T follicular helper cell (primary cell): ENCODE results near the gene TMEM63B.
"Not testable (repeated sequence)": the region's sequence is repeated elsewhere in the genome, so short reads cannot be mapped to it uniquely, and the experiment has no call there.

Experiments
- DNase-seq: peaks from one replicate; pipeline ENCODE4 v3.0.0-alpha.2; 2020; ENCODE audit warnings: low read depth

TMEM63B gene

DNA sequence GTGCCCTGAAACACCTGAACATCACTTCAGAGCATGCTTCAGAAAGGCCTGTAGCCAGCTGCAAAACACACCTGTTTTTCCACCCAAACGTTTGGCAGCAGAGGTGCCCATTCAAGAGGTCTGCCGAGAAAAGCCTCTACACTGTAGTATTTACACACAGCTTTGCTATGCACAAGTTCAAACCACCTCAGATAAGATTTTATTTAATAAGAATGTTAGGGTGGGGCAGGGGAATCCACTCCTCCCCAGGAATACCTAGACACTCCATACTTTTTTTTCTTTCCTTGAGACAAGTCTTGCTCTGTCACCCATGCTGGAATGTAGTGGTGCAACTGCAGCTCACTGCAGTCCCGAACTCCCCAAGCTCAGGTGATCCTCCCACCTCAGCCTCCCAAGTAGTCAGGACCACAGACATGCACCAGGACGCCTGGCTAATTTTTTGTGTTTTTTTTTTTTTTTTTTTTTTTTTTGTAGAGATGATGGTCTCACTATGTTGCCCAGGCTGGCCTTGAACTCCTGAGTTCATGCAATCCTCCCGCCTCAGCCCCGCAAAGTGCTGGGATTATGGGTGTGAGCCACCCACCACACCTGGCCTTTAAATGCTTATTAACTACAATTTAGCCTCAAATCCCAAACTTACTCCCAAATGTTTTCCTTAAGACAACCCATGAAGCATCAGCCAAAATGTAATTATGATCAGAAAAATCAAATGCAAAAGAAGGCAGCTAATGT, 9.8 kb upstream of the TMEM63B start:
- DNase-seq, result no peak

DNA sequence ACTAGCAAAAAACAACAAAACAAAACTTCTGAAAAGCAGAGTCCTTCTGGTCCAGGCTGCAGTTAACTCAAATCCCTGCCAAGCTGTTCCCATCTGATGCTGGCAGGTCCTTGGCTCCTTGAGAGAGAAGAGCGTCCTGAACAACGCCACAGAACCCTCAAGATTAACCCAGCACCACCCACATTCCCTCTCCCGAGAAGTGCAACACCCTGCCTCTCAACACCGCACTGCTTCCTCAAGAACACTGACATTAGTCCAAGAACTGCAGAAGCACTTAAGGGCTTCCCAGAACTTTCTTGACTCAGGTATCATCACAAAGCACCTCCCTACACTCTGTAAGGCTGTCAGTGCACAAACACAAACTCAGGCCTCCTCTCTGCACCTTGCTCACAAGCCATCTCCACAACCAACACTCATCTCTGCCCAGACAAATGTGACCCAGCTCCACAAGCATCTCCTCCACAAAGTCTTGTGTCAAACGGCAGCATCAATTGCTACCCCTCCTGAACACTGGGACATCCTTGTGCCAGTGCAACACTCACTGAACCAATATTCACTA, 7.6 kb upstream of the TMEM63B start:
- no peak for DNase-seq

DNA sequence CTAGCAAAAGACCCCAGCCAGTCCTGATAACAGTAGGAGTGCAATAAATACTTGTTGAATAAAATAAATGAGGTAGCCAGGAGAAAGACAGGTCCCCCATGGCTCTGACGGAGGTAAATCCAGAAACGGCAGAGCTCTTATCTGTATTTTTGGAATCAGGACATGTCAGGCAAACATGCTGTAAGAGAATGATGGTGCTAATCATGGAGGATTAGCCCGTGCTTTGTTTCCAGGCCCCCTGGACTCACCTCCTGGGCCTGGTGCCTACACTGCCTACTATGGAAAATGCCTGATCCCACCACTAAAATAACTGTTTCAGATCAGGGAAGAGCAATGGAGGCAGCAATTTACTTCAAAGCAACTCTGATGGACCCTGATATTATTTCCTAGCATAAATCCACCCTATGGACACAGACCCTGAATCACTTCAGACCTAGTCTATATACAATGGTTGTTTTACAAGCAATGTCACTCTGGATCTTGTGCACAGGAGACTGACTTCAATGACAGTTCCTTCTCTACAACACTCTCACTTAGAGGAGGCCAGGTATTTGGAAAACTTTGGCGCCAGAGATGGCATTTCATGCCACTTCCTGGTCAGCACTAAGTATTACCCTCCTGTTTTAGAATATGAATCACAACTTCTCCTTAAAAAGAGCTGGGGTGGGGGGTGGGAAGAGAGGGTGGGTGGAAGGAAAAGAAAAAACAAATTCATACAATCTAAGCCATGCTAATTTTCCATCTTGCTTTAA, 6.5 kb upstream of the TMEM63B start:
- DNase-seq, result no peak

DNA sequence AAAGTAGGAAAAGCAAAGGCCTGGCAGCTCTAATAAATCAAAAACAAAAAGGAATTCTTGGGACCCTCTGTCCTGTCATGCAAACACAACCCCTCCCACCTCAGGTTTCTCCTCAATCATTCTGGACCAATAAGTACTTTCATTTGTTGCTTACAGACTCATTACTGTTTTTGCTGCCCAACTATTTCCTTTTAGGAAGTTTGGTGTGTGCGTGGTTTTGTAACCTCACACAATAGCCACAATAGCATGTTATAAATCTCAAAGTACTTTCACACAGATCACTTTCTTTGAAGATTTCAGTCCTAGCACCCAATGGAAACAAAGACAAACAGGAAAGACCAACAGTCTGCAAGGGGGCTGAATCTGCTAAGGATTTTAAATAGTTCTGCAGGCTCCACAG, 4.6 kb upstream of the TMEM63B start:
- DNase-seq, result no peak

DNA sequence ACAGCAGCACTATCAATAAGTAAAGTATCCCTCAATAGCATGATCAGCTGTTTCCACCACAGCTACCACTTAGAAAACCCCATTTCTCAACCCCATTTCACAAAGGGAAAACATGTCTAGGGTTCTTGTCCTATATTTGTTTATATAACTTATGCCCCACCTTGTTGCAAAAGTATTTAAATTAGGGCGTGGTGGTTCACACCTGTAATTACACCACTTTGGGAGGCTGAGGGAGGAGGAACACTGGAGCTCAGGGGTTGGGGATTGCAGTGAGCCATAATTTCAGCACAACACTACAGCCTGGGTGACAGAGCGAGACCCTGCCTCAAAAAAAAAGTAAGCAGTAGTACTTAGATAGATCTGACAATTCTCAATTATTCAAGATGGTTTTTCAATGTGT, 3.8 kb upstream of the TMEM63B start:
- DNase-seq, result no peak

DNA sequence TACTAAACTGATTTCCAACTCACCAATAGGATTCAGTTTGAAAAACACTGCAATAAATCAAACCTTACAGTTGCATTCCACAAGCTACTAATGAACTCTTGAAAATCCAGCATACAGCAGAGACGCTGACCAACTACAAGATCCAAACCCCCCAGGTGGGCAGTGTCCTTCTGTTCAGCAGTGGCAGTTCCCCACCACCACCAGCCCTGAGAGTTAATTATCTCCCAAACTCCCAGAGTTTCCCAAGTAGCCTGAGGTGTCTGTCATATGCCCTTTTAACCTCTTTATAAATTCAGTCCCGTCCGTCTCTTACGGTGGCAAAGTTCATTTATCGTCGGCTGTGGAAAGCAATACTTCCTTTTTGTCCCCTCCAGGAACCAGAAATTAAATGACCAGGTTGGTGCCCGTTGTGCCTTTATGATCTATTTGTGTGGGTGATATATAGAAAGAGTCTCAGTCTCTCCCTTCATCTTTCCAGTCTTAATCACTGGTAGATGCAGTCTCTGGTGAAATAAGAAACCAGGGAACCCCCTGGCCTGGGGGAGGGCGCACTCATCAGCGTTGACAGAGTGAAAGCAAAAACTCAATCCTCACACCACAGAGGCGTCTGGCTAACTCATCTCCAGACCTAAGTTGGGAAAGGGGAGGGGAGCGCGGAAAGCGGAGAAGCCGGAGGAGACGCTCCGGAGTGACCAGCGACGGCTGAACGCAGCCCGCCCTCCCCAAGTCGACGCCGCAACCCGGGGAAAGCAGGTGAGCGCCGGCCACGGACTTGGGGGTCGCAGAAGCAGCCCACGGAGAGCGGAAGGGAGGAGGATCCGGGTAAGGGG, 819 bp upstream of the TMEM63B start:
- DNase-seq, result peak; percentile 45

DNA sequence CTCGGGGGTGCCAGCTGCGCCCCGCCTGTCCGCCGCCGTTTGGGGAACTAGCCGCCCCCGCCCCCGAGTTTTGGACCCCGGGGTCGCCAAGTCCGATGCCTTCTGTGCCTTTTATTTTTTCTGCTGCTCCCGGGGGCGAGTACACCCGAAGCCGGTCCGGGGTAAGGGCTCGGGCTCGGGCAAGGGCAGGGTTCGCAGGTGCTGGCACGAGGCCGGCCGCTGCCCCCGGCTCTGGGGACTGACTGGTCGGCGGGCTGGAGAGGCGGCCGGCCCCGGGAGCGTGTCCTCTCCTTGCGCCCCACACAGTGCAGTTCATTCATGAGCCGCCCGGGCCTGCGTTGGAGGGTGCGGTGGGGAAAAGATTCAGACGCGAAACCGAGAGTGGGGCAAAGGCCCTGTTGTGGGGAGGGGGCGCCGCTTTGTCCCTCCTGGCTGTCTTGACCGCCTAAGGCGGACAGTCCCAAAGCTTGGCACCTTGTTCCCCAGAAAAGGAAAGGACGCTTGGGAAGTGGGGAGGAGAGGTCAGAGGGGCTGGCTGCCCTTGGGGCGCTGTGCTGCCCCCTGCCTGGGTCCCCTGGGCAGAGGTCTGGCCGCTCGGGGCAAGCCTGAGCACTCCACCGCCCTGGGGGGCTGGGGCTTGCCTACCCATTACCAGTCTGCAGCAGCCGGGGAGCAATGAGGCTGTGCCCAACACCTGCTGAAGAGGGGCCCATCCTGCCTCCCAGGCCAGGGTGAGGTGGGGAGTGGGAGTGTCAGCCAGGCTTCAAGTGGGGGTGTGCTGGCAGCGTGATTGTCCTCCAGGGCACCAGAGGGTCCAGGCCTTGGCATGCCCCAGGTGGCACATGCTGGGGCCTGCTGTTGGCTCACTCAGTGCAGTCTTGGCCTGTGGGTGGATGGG, 915 bp downstream of the TMEM63B start:
- DNase-seq, result no peak

DNA sequence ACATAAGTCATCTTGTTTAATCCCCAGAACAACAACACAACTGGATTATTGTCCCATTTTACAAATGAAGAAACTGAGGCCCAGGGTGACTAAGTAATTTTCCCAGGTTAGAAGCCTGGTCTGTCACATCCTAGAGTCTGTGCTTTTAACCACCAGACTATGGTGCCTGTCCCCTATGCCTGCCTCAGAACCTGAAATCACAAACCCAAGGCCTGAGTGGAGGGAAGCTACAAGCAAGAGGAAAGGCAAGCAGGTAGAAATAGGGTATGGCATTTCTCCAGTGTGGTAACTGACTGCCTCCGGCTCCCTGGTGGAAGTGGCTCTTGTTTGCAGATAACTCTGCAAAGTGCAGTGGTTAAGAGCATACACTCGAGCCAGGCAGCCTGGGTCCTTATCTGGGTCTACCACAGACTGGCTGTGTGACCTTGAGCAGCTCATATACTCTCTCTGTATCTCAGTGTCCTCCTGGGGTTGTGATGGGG, 2.5 kb downstream of the TMEM63B start:
- no peak for DNase-seq

DNA sequence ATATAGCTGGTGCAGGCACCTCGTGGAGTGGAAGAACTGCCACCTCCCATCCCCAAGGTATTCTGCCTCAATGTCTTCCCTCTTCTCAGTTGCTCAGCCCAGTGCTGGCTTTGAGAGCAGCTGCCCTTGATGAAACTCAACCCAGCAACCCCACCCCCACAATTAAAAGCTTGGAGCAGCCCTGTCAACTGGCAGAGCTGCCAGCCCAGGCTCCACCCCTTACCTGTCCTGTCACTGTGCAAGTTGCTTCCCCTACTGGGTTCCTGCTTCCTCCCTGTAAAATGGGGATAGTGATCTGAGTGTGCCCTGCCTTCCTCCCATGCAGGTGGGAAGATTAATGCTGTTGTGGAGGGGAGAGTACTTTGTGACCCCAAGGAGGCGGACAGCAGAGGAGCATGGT, 4.5 kb downstream of the TMEM63B start:
- no peak for DNase-seq

DNA sequence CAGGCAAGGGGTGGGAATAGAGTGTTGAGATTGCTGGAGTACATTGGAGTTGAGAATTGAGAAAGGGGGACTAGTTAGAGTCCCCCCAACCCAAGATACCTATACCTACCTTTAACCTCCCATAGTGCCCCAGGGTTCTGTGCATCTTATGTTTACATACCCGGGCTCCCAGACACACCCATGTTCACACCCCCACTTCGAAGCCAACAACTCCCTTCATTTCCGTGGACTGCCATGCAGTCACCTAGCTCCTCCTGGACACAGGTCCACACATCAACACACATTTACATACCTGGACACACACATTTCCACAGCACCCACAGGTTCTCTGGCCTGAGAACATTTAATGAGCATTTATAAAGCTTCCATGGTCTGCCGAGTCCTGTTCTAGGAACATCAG, 5.1 kb downstream of the TMEM63B start:
- DNase-seq, result no peak

DNA sequence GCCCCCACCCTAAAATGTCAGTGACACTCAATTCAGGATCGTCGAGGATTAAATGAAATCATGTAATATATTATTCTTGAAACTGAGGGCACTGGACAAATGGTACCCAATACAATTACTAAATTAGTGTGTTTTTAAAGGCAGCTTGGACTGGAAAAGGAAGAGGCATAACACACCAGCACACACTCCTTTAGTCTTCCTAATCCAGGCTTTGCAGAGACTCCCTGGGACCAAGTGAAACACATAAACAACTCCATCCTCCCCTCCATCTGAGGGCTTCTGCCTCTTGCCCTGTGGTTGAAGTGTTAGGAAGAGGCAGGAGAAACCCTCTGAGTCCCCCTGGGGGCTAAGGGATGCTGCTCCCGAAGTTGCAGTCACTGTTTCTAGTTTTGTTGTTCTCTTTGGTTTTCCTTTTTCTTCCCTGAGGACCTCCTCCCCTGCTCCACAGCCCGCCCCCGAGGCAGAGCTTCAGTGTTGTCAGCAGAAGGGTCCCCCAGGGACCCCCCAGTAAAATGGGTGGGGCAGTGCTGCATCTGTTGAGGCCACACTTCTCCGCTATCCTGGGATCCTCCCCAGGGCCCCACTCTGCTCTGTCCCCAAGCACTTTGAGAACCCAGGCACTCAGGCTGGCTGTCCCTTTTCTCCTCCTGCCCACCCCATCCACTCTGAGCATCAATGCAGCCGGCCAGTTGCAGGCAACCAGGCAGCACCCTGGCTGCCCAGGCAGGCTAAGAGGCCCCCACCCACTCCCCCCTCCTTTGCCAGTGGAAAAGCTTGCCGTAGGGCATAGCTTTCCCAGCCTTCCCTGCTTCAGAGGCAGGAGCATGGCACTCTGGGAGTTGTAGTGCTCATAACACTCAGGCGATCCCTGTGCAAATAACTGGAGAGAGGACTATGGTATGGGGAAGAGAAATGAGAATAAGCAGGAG, 5.9 kb downstream of the TMEM63B start:
- no peak for DNase-seq

DNA sequence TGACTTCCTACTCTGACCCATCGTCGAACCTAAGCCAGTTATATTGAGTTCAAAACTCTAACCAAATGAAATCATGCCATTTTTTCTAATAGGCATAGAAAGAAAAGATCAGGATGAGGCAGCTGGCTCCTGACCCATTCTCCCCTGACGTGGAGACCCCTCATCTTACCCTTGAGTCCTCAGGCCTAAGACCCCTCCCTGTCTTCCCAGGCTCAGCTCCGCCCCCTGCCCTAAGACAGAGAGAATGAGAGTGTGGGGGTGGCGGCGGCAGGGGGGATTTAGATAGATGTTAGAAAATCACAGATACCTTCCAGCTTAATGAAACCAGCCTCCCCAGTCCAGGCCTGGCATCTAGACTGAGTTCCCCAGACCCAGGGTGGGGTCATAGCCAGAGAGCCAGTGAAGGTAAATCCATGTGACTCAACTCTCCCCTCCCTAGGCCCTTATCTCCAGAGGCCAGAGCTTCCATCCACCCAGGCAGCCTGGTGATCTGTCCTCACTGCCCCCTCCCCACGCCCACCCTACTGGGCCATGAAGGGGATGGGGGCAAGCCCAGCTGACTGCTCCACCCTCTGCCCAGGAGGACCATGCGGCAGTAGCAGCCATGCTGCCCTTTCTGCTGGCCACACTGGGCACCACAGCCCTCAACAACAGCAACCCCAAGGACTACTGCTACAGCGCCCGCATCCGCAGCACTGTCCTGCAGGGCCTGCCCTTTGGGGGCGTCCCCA, 6.8 kb downstream of the TMEM63B start:
- DNase-seq, result no peak

DNA sequence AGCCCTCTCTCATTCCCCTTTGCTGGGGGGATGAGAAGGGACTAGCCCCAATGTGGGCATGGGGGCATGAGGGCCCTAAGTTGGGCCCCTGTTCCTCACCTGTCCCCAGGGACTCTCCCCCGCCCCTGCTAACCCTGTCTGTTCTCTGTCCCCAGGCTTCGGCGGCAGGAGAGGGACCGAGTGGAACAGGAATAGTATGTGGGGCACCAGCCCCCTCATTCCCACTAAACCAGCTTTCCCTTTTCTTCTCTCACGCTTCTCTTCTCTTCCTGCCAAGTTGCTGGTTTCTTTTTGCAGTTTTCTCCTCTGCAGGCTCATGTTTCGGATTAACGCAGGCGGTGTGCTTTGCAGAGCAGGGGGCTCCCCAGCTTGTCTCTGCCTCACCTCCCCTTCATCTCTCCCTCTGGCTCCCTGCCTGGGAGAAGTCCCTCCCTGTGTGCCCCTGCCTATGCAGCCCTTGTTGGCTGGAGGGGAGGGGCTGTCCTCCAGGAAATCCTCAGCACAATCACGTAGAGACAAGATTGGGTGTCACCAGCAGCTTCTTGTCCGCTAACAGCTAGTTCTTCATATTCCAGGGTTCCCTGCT, 7.9 kb downstream of the TMEM63B start:
- DNase-seq, result no peak

DNA sequence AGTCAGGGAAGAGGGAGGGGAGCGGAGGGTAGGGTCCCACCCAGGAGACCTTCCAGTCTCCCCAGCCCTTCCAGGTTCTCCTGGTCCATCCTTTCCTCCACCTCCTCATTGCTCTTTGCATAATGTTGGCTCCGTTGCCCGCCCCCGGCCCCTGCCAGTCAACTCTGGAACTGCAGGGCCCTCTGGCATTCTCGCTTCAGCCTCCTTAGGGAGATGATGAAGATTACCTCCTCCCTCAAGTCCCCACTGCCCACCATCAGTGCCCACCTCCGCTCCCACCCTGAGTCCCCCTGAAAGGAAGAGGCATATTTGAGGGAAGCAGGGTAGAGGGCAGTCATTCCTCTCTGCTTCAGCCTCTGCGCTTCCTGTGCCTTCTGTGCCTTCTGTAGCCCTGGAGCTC, 8.5 kb downstream of the TMEM63B start:
- no peak for DNase-seq

DNA sequence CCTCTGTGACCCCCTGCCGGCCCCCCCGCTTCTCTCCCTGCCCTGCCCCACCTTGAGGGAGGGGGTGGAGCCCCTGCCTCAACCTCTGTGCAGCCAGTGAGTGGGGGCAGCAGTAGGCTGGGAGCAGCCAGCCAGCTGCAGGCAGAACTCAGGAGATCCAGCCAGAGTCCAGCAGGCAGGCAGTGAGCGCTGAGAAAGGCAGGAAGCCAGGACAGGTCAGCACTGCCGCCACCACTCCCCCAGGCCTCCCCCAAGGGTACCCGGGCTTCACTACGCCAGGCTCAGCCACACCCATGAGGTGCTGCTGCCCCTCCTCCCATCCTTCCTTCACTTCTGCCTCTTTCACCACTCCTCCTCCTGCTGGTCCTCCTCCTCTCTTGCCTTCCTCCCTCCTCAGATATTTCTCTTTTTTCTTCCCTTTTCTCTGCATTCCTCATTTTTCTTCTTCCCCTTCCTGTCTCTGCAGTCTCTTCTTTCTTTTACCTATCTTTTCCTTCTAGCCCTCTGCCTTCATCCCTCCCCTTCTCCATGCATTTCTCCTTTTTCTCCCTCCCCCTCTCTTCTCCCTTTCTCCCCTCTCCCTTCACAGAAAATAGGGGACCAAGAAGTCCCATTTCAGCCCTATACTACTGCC, 11.5 kb downstream of the TMEM63B start:
- DNase-seq, result no peak

DNA sequence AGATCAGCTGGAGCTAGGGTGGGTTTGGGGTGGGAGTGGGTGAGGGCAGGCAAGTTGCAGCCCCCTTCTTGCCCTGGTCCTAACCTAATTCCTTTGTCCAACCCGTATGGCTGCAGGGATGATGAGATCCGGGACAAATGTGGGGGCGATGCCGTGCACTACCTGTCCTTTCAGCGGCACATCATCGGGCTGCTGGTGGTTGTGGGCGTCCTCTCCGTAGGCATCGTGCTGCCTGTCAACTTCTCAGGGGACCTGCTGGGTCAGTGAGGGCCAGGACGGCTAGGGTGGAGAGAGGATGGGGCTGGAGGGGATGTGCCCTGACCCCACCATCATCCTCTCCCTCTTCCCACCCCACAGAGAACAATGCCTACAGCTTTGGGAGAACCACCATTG, 12.0 kb downstream of the TMEM63B start:
- DNase-seq, result no peak

DNA sequence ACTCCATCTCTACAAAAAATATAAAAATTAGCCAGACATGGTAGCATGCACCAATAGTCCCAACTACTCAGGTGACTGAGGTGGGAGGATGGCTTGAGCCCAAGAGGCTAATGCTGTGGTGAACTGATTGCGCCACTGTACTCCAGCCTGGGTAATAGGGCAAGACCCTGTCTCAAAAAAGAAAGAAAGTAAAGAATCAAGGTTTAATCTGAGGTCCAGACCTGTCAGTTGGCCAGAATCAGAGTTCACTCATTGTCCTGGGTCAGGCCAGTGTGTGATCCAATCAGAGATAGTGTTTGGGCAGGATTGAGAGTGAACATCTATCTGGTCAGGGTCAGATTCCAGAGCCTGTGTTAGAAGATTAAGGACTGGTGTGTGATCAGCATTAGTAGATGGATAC, 15.5 kb downstream of the TMEM63B start:
- no peak for DNase-seq

DNA sequence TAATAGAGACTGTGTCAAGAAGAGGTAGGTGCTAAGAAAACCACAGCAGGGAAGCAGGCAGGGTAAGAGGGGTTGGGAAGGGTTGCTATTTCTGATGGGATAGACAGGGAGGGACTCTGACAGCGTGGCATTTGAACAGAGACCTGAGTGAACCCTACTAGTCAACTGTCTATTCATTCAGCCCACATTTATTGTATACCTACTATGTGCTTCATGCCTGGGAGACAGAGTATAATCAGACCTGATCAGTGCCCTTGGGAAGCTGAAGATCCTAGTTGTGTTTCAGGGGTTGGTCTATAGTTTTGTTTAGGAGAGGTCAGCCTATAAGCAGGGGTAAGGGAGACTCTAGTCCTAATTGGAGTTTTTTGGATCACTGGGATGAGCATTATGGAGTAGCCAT, 16.4 kb downstream of the TMEM63B start:
- DNase-seq, result no peak

DNA sequence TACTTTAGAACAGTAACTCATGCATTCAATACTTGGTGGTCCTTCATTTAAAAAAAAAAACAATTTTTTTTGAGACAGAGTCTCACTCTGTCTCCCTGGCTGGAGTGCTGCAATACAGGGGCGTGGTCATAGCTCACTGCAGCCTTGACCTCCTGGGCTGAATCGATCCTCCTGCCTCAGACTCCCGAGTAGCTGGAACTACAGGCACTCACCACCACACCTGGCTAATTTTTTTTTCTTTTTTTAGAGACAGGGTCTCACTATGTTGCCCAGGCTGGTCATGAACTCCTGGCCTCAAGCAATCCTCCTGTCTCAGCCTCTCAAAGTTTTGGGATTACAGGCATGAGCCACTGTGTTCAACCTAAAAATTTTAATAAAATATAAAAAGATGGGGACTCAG, 17.2 kb downstream of the TMEM63B start:
- not testable (repeated sequence) for DNase-seq
